ENCODE data around the gene FABP3.

Gene FABP3

GRCh38 chr1:31373056-31373896 lies at the start of gene FABP3:
Gene FABP3, minus strand, starts transcription at chr1:31373076. Its CDS starts 62 bp downstream, at chr1:31373014.
- no peak for FAIRE-seq

- peak; percentile 19 for FAIRE-seq
These were observed 48.6 kb upstream of the FABP3 start for GRCh38 chr1:31421371-31422040.

GRCh38 chr1:31420716-31421115 lies 47.8 kb upstream of the FABP3 start:
- no peak for FAIRE-seq

- no peak for FAIRE-seq
These were observed 45.9 kb upstream of the FABP3 start for GRCh38 chr1:31418626-31419323.

GRCh38 chr1:31417148-31417547 lies 44.3 kb upstream of the FABP3 start:
- no peak for FAIRE-seq

- no peak for FAIRE-seq
These were observed 43.3 kb upstream of the FABP3 start for GRCh38 chr1:31416101-31416736.

- no peak for FAIRE-seq
These were observed 42.8 kb upstream of the FABP3 start for GRCh38 chr1:31415658-31416057.

GRCh38 chr1:31414980-31415370 lies 42.1 kb upstream of the FABP3 start:
- FAIRE-seq = no peak

GRCh38 chr1:31413405-31414001 lies 40.6 kb upstream of the FABP3 start:
- no peak for FAIRE-seq

- no peak for FAIRE-seq
These were observed 40.0 kb upstream of the FABP3 start, which contains the start of gene SERINC2 for GRCh38 chr1:31412732-31413404. Gene SERINC2, plus strand, starts transcription at chr1:31413213. Its CDS starts 53 bp downstream, at chr1:31413266.

- no peak for FAIRE-seq
These were observed 39.3 kb upstream of the FABP3 start for GRCh38 chr1:31412205-31412604.

- no peak for FAIRE-seq
These were observed 38.0 kb upstream of the FABP3 start for GRCh38 chr1:31410871-31411270.

GRCh38 chr1:31409946-31410858 lies 37.3 kb upstream of the FABP3 start:
- FAIRE-seq = no peak

- no peak for FAIRE-seq
These were observed 36.0 kb upstream of the FABP3 start for GRCh38 chr1:31408788-31409318.

- FAIRE-seq = no peak
These were observed 34.3 kb upstream of the FABP3 start for GRCh38 chr1:31407029-31407626.

- FAIRE-seq = no peak
These were observed 32.8 kb upstream of the FABP3 start for GRCh38 chr1:31405578-31406245.

- FAIRE-seq = no peak
These were observed 28.4 kb upstream of the FABP3 start for GRCh38 chr1:31401241-31401640.

- FAIRE-seq = no peak
These were observed 27.5 kb upstream of the FABP3 start for GRCh38 chr1:31400393-31400792.

GRCh38 chr1:31399976-31400375 lies 27.1 kb upstream of the FABP3 start:
- no peak for FAIRE-seq

GRCh38 chr1:31398246-31398645 lies 25.4 kb upstream of the FABP3 start:
- FAIRE-seq = no peak

Measured in G401.6 (cell line).